ENCODE measurements around the gene FMO5.

DNA sequence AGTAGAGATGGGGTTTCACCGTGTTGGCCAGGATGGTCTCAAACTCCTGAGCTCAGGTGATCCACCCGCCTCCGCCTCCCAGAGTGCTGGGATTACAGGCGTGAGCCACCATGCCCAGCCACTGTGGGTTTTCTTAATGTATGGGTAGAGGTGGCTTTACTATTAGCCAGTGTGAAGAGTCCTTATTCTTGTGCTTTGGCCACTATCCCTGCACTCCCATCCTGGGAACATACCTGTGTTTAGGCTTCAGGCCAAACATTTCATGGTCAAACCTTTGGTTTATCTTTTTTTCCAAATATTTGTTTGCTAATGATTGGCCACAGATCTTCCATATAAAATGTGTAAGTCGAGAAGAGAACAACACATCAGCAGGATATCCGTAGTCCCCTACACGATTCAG lies 16.5 kb downstream of the FMO5 start:
- TF ChIP-seq CTCF (conservative IDR thresholded peaks at IDR 0.05; ENCODE audit: low read depth, low read length) (no peak), EZH2phosphoT487 (IDR thresholded peaks at IDR 0.05; ENCODE audit: borderline replicate concordance, low read length) (no peak)
